ENCODE results near the gene KLC3. TPM values are rescaled to one million over a fixed set of nuclear protein-coding genes. Genes with fewer than 3 reads are reported as not detected.
A peak's percentile ranks its signal among the peaks of the same experiment; 100 is the strongest.
"Not testable (repeated sequence)": the region's sequence is repeated elsewhere in the genome, so short reads cannot be mapped to it uniquely, and the experiment has no call there.

The KLC3 gene
- 0.13 and 0.25 TPM in 2 replicates for total RNA-seq

DNA sequence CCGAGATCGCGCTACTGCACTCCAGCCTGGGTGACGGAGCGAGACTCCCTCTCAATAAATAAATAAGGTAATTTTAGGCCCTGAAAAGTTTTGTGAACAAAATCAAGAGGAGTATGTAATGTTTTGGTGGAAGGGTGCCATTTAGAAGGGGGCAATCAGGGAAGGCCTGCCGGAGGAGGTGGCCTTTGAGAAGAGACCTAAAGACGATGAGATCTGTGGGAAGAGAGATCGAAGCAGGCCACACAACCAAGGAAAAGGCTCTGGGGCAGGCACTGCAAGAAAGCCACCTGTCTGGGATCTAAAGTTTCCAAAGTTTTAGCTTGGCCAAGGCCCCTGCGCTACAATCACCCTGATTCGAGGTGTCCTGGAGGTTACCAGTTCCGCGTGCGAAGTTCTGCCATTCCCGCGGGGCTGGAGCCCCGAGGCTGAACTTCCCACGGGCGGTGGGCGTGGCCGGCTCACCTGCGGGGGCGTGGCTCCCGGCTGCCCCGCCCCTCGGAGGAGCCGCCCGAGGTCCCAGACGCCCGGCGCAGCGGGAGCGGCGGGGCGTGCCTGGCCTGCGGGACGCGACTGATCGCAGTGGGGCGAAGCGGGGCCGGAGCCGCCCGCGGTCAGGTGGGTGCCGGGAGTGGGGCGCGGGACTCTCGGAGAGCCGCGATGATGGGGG lies at the start of gene KLC3:
Gene KLC3 (plus strand): TSS at position 519 of the 667 bp plus-strand sequence. CDS start 4,792 bp downstream, outside the sequence.
- DNase-seq (ENCODE audit: low read depth in 2 of 2): no peak

GRCh38 chr19:45291834-45292233 lies 48.7 kb upstream of the KLC3 start:
- no peak for DNase-seq (ENCODE audit: low read depth in 2 of 2)

- DNase-seq (ENCODE audit: low read depth in 2 of 2): no peak
These were observed 46.9 kb upstream of the KLC3 start for GRCh38 chr19:45293682-45294081.

DNA sequence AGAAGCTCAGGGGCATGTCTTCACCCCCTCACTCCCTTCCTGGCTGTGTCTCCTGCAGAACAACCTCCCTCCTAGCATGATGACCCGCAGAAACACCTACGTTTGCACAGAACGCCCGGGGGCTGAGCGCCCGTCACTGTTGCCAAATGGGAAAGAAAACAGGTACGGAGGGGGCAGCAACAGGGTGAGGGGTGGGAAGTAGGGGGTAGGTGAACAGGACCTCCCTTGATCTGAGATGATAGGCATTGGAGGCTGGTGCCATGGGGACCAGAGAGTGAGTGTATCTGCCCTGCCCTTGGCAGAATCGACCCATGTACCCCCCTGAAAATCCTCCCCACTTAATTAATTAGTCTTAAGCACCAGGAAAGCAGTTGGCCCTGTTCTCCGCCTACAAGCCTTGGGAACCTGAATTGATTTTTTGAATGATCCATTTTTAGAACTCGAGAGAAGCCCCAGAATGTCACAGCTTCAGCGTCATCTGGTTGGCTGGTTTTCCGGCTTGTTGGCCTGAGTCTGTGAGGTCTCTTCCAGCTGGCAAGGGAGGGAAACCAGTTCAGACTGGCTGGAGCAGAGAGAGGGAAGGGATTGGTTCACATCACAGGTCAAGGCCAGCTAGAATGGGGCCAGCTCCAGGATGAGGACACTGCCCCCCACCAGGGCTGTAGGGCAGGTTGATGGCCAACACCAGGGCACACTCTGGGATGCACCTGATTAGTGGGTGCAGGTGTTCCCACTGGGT lies 46.1 kb upstream of the KLC3 start:
- DNase-seq (ENCODE audit: low read depth in 2 of 2): no peak

DNA sequence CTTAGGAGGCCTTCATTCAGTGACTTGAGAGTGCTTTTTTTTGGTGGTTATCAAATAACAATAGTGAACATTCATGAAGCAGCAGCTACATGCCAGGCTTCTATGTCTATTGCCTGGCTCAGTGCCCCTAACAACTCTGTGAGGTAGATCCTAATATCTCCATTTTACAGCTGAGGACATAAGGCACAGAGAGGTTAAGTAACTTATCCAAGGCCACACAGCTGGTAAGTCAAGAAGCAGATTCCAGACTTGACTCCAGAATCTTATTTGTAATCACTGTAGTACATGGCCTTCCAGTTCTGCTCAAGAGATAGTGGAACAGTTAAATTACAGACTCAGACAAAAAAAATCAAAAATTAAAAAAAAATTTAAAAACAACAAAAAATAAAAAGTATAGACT lies 44.7 kb upstream of the KLC3 start:
- DNase-seq (ENCODE audit: low read depth in 2 of 2): no peak

GRCh38 chr19:45296355-45296754 lies 44.2 kb upstream of the KLC3 start:
- DNase-seq (ENCODE audit: low read depth in 2 of 2): no peak

- DNase-seq (ENCODE audit: low read depth in 2 of 2): no peak
These were observed 42.9 kb upstream of the KLC3 start for GRCh38 chr19:45297674-45298073.

- no peak for DNase-seq (ENCODE audit: low read depth in 2 of 2)
These were observed 42.3 kb upstream of the KLC3 start for GRCh38 chr19:45298264-45298663.

DNA sequence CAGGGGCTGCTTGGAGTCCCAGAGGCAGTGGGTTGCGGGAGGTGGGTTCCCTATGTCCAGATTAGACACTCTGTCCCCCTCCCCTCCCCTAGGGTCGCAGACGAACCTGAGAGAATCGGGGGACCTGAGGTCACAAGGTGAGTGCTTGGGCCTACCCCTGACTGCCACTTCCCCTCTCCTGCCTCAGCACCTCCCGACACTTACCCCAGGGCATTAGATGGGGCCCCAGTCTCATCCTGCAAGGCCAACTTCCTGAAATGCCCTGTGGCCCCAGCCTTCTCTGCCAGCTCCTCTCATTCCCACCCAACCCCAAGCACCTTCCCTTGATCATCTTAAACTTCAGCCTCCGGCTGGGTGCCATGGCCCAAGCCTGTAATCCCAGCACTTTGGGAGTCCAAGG lies 40.8 kb upstream of the KLC3 start:
- no peak for DNase-seq (ENCODE audit: low read depth in 2 of 2)

DNA sequence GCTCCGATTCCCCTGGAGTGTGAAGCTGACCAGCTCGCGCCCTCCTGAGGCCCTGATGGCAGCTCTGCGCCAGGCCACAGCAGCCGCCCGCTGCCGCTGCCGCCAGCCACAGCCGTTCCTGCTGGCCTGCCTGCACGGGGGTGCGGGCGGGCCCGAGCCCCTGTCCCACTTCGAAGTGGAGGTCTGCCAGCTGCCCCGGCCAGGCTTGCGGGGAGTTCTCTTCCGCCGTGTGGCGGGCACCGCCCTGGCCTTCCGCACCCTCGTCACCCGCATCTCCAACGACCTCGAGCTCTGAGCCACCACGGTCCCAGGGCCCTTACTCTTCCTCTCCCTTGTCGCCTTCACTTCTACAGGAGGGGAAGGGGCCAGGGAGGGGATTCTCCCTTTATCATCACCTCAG lies 38.1 kb upstream of the KLC3 start:
- DNase-seq (ENCODE audit: low read depth in 2 of 2): no peak

GRCh38 chr19:45303269-45304060 lies 37.1 kb upstream of the KLC3 start:
- no peak for DNase-seq (ENCODE audit: low read depth in 2 of 2)

GRCh38 chr19:45304141-45304926 lies 36.2 kb upstream of the KLC3 start:
- no peak for DNase-seq (ENCODE audit: low read depth in 2 of 2)

DNA sequence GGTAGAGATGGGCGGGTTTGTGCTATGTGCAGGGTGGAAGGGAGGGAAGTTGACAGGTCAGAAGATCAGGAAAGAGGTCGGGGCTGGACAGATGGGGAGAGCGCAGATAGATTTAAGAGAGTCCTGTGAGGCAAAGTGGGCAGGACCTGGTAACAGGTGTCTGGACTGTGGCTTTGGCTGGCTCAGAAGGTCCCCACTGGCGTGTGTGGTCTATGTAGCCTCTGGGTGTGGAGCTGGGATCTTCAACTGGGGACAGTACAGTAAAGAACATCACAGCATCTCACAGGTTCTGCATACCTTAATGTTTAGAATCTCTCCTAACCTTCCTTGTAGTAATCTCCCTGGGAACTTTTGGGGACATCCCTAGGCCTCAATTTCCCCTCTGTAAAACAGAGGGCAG lies 35.5 kb upstream of the KLC3 start:
- DNase-seq (ENCODE audit: low read depth in 2 of 2): no peak

DNA sequence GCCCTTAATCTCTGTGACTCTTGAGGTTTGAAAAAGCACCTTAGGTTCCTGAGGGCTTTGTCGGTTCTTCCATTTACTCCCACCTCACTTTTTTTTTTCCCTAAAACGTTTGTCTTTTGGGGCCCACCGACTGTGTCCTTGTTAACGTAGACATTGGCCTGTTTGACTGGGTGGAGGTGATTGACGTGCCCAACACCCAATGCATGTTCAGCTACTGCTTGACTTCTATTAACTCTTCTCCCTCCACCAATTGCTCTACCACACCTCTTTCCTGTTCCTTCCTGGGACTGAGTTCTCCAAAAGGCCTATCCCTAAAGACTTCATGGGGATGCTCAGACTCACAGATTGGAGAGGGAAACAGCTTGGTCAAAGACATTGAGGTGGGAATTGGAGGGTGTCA lies 35.1 kb upstream of the KLC3 start:
- peak in 1 of 2 donors; percentile 37 for DNase-seq (ENCODE audit: low read depth in 2 of 2)

DNA sequence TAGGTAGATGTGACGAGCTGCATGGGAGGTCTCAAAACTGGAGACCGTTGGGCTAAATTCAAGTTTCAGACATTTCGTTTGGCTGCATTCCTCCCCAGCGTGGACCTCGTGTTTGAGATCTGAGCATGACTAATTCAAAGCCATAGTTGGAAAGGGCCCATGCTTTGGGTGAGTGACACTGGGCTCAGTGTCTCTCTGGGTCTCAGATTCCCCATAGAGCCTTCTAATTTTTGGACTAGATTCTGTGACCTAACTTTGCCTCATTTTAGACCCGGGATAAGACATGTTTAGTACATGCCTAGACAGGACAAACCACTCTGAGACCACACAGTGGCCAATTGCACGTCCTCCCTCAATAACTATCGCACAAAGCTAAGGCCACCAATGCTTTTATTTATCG lies 34.5 kb upstream of the KLC3 start:
- no peak for DNase-seq (ENCODE audit: low read depth in 2 of 2)

- no peak for DNase-seq (ENCODE audit: low read depth in 2 of 2)
These were observed 34.0 kb upstream of the KLC3 start for GRCh38 chr19:45306518-45307027.

DNA sequence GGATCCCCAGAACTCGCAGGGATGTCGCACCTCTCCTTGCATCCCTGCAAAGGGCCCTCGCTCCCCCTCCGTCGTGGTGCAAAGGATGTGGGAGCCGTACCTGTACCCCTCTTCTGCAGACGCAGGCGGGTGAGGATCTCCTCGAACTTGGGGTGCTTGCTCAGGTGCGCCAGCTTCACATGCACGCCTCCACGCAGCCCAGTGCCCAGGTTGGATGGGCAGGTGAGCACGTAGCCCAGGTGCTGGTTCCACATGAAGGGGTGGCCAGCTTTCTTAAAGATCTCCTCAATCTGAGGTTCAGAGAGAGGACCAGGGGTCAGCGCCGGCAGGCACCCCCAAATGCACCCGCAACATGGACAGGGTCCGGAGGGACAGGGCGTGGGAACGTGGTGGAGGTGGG lies 33.2 kb upstream of the KLC3 start:
- no peak for DNase-seq (ENCODE audit: low read depth in 2 of 2)

GRCh38 chr19:45309322-45309721 lies 31.2 kb upstream of the KLC3 start:
- not testable (repeated sequence) for DNase-seq (ENCODE audit: low read depth in 2 of 2)

GRCh38 chr19:45311621-45312020 lies 28.9 kb upstream of the KLC3 start:
- DNase-seq (ENCODE audit: low read depth in 2 of 2): no peak

DNA sequence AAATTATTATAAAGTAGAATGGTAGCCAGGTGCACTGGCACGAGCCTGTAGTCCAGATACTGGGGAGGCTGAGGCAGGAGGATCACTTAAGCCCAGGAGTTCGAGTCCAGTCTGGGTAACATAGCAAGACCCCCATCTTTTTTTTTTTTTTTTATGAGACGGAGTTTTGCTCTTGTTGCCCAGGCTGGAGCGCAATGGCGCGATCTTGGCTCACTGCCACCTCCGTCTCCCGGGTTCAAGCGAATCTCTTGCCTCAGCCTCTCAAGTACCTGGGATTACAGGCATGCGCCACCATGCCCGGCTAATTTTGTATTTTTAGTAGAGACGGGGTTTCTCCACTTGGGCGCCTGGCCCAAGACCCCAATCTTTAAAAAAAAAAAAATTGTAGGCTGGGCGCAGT lies 28.3 kb upstream of the KLC3 start:
- not testable (repeated sequence) for DNase-seq (ENCODE audit: low read depth in 2 of 2)

GRCh38 chr19:45314708-45315245 lies 25.8 kb upstream of the KLC3 start:
- DNase-seq (ENCODE audit: low read depth in 2 of 2): no peak

Measured in dermis microvascular lymphatic vessel endothelial cell (primary cell).